Right lobe of liver (tissue), 6 donors: Measurements from ENCODE around the gene CREB5. TPM values are rescaled to one million over a fixed set of nuclear protein-coding genes. Genes with fewer than 3 reads are reported as not detected.

Source experiments
- ATAC-seq, 4 donors: fragments of 200-7000 bp; cut with Tn5 transposase; one replicate each; pipeline ENCODE4 v1.9.1; 2020; ENCODE audit warnings: mild to moderate bottlenecking in 4 of 4, moderate library complexity in 4 of 4
- DNase-seq, 3 donors: peaks; one replicate each; pipeline ENCODE4 v3.0.0-alpha.2; 2020
- H3K27ac ChIP-seq, 3 donors: fragments of 200-600 bp; one replicate each; pipeline ENCODE4 v1.8.0; 2022
- H3K27me3 ChIP-seq, 2 donors: fragments of 200-600 bp; one replicate each; pipeline ENCODE4 v1.8.0; 2022
- H3K36me3 ChIP-seq, 4 donors: fragments of 200-600 bp; sonication (generic) in 1 of 4; one replicate each; pipeline versions ENCODE4 v1.5.1 to v1.8.0; 2017 to 2022; ENCODE audit warnings: control low read depth in 1 of 4
- H3K4me1 ChIP-seq, 4 donors: fragments of 200-600 bp; sonication (generic) in 1 of 4; one replicate each; pipeline versions ENCODE4 v1.5.1 to v1.8.0; 2017 to 2022; ENCODE audit warnings: control low read depth in 1 of 4
- H3K4me3 ChIP-seq, 3 donors: fragments of 200-600 bp; one replicate each; pipeline ENCODE4 v1.8.0; 2022
- H3K9me3 ChIP-seq, 4 donors: fragments of 200-600 bp; sonication (generic) in 1 of 4; one replicate each; pipeline versions ENCODE4 v1.5.1 to v1.8.0; 2017 to 2022; ENCODE audit warnings: control low read depth in 1 of 4
- CTCF ChIP-seq, 4 donors: fragments of 200-600 bp in 3 of 4; fragments of 450-650 bp in 1 of 4; IDR thresholded peaks; one replicate each; pipeline versions ENCODE4 v1.5.1 to v1.8.0; 2016 to 2022; ENCODE audit warnings: antibody characterized with exemption in 4 of 4, mild to moderate bottlenecking in 2 of 4
- POLR2A ChIP-seq: fragments of 450-650 bp; IDR thresholded peaks from one replicate; pipeline ENCODE4 v1.6.1; 2017; ENCODE audit warnings: antibody characterized with exemption, mild to moderate bottlenecking
- WGBS: methylation state at CpG from one replicate; pipeline ENCODE4 v1.1.6; 2018; ENCODE audit warnings: low coverage, low lambda C conversion rate; ENCODE audit not compliant: insufficient coverage; ENCODE audit errors: missing lambda C conversion rate; 5-methylcytosine and 5-hydroxymethylcytosine counted together
- intact Hi-C, 2 donors: fragments of 100-400 bp; cut with DNase I; formaldehyde crosslinking; loops; one replicate each; pipeline versions ENCODE4 v1.11.2 to v1.14.1; 2022
- total RNA-seq, 6 experiments: library from RNA; depleted of rRNA in 2 of 6; stranded (reverse); fragments of >200 nt in 2 of 6; fragmentation: NEBNext Ultra II Directional in 3 of 6; extraction: Animal tissue kit (Norgen Biotek cat#: 25700) in 3 of 6; gene quantifications; one replicate each; pipeline versions ENCODE4 v1.1.0 to v1.2.4, GENCODE V29; 2016 to 2023
- donor health status: DM: no; HTN: yes; CAD: no.
- donor health status: DM: no; HTN: no; CAD: no.
- donor health status: DM: no; HTN: no; CAD: no.
- donor health status: DM: no; HTN: yes; CAD: no.
- donor health status: DM: no; HTN: yes; CAD: no.

CREB5 gene
- total RNA-seq, 6 experiments from 2014 or later, result 0.48 to 6.3 (median 1.4) TPM

GRCh38 chr7:28645866-28646265 is 233.5 kb downstream of the CREB5 start:
- Histone ChIP-seq H3K36me3 (no peaks in the 10 kb centered on the region), H3K4me3 (no peak overlapping the region), H3K27ac (no peak overlapping the region), H3K27me3 (no peaks in the 10 kb centered on the region), H3K9me3 (no peaks in the 10 kb centered on the region), H3K4me1 (no peaks in the 10 kb centered on the region)
- TF ChIP-seq CTCF (IDR thresholded peaks at IDR 0.05) (no peak), POLR2A (no peak)
- intact Hi-C loops, result no loop called here
- 71% methylated on average over 1 of the region's 1 CpG for WGBS
- DNase-seq (no peak), ATAC-seq (no peak)

- no peak for TF ChIP-seq POLR2A
- no peak for TF ChIP-seq CTCF (IDR thresholded peaks at IDR 0.05)
- Histone ChIP-seq H3K4me3 (no peak overlapping the region), H3K4me1 (no peaks in the 10 kb centered on the region), H3K27me3 (no peaks in the 10 kb centered on the region), H3K9me3 (no peaks in the 10 kb centered on the region), H3K36me3 (no peaks in the 10 kb centered on the region), H3K27ac (no peak overlapping the region)
- DNase-seq (no peak), ATAC-seq (no peak)
- intact Hi-C loops, result no loop called here
- 69% methylated on average over 3 of the region's 3 CpGs for WGBS
These were observed 234.2 kb downstream of the CREB5 start for GRCh38 chr7:28646376-28647075.

GRCh38 chr7:28647076-28647421 is 234.7 kb downstream of the CREB5 start:
- no peaks in the 10 kb centered on the region for H3K9me3 ChIP-seq
- DNase-seq (no peak), ATAC-seq (peak in 1 of 4 donors; percentile 30)
- no peak overlapping the region for H3K27ac ChIP-seq
- no peaks in the 10 kb centered on the region for H3K36me3 ChIP-seq
- H3K4me3 ChIP-seq, result no peak overlapping the region
- H3K27me3 ChIP-seq, result no peaks in the 10 kb centered on the region
- TF ChIP-seq CTCF (IDR thresholded peaks at IDR 0.05) (no peak), POLR2A (no peak)
- 68% methylated on average over 3 of the region's 4 CpGs for WGBS
- H3K4me1 ChIP-seq, result no peaks in the 10 kb centered on the region
- intact Hi-C loops, result no loop called here

- intact Hi-C loops, result no loop called here
- no peaks in the 10 kb centered on the region for H3K9me3 ChIP-seq
- H3K36me3 ChIP-seq, result no peaks in the 10 kb centered on the region
- DNase-seq (no peak), ATAC-seq (no peak)
- no peak overlapping the region for H3K4me3 ChIP-seq
- no peaks in the 10 kb centered on the region for H3K27me3 ChIP-seq
- no peaks in the 10 kb centered on the region for H3K4me1 ChIP-seq
- TF ChIP-seq POLR2A (no peak), CTCF (IDR thresholded peaks at IDR 0.05) (no peak)
- WGBS, result 27% methylated on average over 1 of the region's 1 CpG
- H3K27ac ChIP-seq, result no peak overlapping the region
These were observed 236.9 kb downstream of the CREB5 start for GRCh38 chr7:28649189-28649588.
